ENCODE measurements around the gene TEKTIP1. TPM values are rescaled to one million over a fixed set of nuclear protein-coding genes. Genes with fewer than 3 reads are reported as not detected.

TEKTIP1 gene
- total and polyA plus RNA-seq, 9 of the 15 experiments (the other 6 are each of a cell fraction or from before 2014, with no cell fraction given): 0.66 TPM; not detected in 8

DNA sequence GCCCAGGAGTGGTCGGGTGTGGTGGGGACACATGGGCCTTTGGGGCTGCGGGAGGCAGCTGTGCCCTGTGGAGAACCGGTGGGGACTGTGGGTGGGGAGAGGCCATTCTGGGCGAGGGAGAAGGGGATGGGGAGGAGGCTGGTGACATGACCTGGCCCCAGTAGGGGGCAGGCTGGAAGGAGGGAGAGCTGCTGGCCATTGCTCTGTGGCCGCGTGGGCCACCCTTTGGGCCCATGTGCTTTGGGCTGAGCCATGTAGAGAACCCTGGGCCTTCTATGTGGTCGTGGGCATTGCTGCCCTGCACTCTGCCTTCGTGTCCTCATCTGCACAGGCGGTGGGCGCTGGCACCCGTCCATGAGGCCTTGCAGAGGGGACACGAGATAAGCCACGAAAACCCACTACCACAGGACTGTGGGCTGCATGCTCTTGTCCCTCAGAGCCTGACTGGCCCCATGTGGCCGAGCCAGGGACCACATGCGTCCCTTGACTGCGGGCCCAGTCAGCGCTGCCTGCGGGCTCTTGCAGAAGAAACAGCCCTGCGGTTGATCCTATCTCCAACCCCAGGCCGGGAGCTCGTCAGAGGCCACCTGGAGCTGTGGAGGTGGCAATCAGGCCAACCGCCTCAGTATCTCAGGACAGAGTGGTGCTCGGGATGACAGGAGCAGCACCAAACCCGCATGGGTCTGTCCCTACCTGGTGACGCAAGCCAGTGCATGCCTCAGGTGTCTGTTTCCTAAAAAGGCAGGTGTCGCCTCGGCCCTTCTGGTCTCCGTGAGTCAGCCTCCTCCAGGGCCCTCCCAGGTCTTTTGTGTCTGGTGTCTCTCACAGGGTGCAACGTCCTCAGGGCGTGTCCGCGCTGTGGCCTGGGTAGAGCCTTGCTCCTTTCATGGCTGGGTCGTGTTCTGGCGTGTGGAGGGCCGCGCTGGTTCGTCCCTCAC is 18.5 kb upstream of the TEKTIP1 start (continued):
- TF ChIP-seq, protein P1, sequence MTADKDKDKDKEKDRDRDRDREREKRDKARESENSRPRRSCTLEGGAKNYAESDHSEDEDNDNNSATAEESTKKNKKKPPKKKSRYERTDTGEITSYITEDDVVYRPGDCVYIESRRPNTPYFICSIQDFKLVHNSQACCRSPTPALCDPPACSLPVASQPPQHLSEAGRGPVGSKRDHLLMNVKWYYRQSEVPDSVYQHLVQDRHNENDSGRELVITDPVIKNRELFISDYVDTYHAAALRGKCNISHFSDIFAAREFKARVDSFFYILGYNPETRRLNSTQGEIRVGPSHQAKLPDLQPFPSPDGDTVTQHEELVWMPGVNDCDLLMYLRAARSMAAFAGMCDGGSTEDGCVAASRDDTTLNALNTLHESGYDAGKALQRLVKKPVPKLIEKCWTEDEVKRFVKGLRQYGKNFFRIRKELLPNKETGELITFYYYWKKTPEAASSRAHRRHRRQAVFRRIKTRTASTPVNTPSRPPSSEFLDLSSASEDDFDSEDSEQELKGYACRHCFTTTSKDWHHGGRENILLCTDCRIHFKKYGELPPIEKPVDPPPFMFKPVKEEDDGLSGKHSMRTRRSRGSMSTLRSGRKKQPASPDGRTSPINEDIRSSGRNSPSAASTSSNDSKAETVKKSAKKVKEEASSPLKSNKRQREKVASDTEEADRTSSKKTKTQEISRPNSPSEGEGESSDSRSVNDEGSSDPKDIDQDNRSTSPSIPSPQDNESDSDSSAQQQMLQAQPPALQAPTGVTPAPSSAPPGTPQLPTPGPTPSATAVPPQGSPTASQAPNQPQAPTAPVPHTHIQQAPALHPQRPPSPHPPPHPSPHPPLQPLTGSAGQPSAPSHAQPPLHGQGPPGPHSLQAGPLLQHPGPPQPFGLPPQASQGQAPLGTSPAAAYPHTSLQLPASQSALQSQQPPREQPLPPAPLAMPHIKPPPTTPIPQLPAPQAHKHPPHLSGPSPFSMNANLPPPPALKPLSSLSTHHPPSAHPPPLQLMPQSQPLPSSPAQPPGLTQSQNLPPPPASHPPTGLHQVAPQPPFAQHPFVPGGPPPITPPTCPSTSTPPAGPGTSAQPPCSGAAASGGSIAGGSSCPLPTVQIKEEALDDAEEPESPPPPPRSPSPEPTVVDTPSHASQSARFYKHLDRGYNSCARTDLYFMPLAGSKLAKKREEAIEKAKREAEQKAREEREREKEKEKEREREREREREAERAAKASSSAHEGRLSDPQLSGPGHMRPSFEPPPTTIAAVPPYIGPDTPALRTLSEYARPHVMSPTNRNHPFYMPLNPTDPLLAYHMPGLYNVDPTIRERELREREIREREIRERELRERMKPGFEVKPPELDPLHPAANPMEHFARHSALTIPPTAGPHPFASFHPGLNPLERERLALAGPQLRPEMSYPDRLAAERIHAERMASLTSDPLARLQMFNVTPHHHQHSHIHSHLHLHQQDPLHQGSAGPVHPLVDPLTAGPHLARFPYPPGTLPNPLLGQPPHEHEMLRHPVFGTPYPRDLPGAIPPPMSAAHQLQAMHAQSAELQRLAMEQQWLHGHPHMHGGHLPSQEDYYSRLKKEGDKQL (CRISPR knock-in tag; IDR thresholded peaks at IDR 0.05; ENCODE audit: borderline replicate concordance): peak; percentile 96; the same call in 1 of the 2 replicates
- TF ChIP-seq NCOA1 (IDR thresholded peaks at IDR 0.05; ENCODE audit: low read depth) (peak; percentile 64), ZNF41 (CRISPR knock-in tag; conservative IDR thresholded peaks at IDR 0.05) (no peak), E2F3 (CRISPR knock-in tag; IDR thresholded peaks at IDR 0.05) (no peak), HES1 (IDR thresholded peaks at IDR 0.05; ENCODE audit: low read depth) (peak; percentile 38; the same call in 1 of the 2 replicates), PPARD (CRISPR knock-in tag; IDR thresholded peaks at IDR 0.05) (no peak), RBM14 (IDR thresholded peaks at IDR 0.05; ENCODE audit: borderline replicate concordance, insufficient read depth, low read depth, low read length) (no peak), FOXP1 (CRISPR knock-in tag; IDR thresholded peaks at IDR 0.05) (peak; percentile 99), FOXM1 (IDR thresholded peaks at IDR 0.05; ENCODE audit: low read depth) (no peak), FOXM1 (CRISPR knock-in tag; IDR thresholded peaks at IDR 0.05; ENCODE audit: low read depth) (peak; percentile 81; the same call in 1 of the 2 replicates), NFIC (IDR thresholded peaks at IDR 0.05) (peak; percentile 78)
- TF ChIP-seq, protein P2, sequence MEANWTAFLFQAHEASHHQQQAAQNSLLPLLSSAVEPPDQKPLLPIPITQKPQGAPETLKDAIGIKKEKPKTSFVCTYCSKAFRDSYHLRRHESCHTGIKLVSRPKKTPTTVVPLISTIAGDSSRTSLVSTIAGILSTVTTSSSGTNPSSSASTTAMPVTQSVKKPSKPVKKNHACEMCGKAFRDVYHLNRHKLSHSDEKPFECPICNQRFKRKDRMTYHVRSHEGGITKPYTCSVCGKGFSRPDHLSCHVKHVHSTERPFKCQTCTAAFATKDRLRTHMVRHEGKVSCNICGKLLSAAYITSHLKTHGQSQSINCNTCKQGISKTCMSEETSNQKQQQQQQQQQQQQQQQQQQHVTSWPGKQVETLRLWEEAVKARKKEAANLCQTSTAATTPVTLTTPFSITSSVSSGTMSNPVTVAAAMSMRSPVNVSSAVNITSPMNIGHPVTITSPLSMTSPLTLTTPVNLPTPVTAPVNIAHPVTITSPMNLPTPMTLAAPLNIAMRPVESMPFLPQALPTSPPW (CRISPR knock-in tag; IDR thresholded peaks at IDR 0.05): peak; percentile 51; the same call in 1 of the 2 replicates
- TF ChIP-seq, protein P3, sequence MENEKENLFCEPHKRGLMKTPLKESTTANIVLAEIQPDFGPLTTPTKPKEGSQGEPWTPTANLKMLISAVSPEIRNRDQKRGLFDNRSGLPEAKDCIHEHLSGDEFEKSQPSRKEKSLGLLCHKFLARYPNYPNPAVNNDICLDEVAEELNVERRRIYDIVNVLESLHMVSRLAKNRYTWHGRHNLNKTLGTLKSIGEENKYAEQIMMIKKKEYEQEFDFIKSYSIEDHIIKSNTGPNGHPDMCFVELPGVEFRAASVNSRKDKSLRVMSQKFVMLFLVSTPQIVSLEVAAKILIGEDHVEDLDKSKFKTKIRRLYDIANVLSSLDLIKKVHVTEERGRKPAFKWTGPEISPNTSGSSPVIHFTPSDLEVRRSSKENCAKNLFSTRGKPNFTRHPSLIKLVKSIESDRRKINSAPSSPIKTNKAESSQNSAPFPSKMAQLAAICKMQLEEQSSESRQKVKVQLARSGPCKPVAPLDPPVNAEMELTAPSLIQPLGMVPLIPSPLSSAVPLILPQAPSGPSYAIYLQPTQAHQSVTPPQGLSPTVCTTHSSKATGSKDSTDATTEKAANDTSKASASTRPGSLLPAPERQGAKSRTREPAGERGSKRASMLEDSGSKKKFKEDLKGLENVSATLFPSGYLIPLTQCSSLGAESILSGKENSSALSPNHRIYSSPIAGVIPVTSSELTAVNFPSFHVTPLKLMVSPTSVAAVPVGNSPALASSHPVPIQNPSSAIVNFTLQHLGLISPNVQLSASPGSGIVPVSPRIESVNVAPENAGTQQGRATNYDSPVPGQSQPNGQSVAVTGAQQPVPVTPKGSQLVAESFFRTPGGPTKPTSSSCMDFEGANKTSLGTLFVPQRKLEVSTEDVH (IDR thresholded peaks at IDR 0.05; ENCODE audit: low read depth, partially characterized antibody): no peak
- TF ChIP-seq, protein P4, sequence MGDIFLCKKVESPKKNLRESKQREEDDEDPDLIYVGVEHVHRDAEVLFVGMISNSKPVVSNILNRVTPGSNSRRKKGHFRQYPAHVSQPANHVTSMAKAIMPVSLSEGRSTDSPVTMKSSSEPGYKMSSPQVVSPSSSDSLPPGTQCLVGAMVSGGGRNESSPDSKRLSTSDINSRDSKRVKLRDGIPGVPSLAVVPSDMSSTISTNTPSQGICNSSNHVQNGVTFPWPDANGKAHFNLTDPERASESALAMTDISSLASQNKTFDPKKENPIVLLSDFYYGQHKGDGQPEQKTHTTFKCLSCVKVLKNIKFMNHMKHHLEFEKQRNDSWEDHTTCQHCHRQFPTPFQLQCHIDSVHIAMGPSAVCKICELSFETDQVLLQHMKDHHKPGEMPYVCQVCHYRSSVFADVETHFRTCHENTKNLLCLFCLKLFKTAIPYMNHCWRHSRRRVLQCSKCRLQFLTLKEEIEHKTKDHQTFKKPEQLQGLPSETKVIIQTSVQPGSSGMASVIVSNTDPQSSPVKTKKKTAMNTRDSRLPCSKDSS (IDR thresholded peaks at IDR 0.05; ENCODE audit: low read depth, partially characterized antibody): no peak

Measured in K562 (cell line).